DND-41 (cell line): ENCODE data around the gene NCAN.

Experiments used
- CTCF ChIP-seq: IDR thresholded peaks from 2 replicates; pipeline ENCODE4 v1.5.1; 2012; ENCODE audit warnings: borderline replicate concordance, low read length, moderate library complexity, mild to moderate bottlenecking; ENCODE audit not compliant: poor library complexity, severe bottlenecking; ENCODE audit errors: extremely low read depth
- EZH2 ChIP-seq: IDR thresholded peaks from 3 replicates; pipeline ENCODE4 v1.6.1; 2012; ENCODE audit warnings: borderline replicate concordance, low read depth, mild to moderate bottlenecking, moderate library complexity, low read length, inconsistent platforms; ENCODE audit not compliant: severe bottlenecking

DNA sequence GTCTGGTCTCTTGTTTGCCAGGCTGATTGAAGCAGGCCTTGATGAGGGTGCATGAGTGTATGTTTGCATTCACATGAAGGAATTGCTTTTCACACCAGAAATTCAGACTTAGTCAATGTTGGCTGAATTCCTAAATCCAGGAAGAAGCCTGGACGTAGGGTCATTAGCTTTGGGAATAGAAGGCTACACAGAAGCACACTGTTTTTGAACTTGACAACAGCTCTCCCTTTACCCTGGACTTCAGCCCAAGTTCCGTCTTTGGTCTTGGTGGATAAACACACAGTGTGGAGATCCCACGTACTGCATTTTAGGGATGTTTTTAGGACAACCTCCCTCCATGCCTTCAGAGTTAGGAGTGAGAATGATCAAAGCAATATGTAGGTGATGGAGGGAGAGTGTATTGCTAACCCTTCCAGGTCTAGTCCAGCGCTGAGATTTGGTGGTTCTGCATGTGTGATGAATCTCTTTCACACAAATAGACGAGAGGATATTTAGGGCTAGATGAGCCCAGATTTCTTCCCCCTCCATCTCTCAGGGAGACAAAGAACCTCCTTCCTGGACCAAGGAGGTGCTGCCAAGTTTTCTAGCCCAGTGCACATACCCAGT lies 38.5 kb downstream of the NCAN start:
- no peak for TF ChIP-seq CTCF
- TF ChIP-seq EZH2 = no peak
